Left cardiac atrium (tissue), 4 donors: ENCODE measurements around the gene SRSF1. TPM values are rescaled to one million over a fixed set of nuclear protein-coding genes. Genes with fewer than 3 reads are reported as not detected.

ENCODE experiments used
- ATAC-seq, 2 donors: fragments of 200-7000 bp; cut with Tn5 transposase; one replicate each; pipeline ENCODE4 v1.9.1; 2020; ENCODE audit warnings: mild to moderate bottlenecking in 2 of 2, moderate library complexity in 2 of 2
- DNase-seq: peaks from one replicate; pipeline ENCODE4 v3.0.0-alpha.2; 2020
- intact Hi-C, 2 donors: fragments of 100-400 bp; cut with DNase I; formaldehyde crosslinking; loops; one replicate each; pipeline versions ENCODE4 v1.14.1 to v1.15.1; 2022 to 2023
- total RNA-seq, 2 donors: library from RNA; stranded (reverse); fragmentation: NEBNext Ultra II Directional; extraction: Animal tissue kit (Norgen Biotek cat#: 25700); gene quantifications; one replicate each; pipeline ENCODE4 v1.2.1, GENCODE V29; 2021
- donor health status: DM: no; HTN: yes; CAD: no.
- donor health status: DM: no; HTN: yes; CAD: no; lungs with severe emphysema.
- donor health status: DM: yes; HTN: yes; CAD: no.
- donor health status: Dilated cardiomyopathy.

SRSF1 gene
- total RNA-seq, 2 donors from 2014 or later: 113 to 137 TPM

DNA sequence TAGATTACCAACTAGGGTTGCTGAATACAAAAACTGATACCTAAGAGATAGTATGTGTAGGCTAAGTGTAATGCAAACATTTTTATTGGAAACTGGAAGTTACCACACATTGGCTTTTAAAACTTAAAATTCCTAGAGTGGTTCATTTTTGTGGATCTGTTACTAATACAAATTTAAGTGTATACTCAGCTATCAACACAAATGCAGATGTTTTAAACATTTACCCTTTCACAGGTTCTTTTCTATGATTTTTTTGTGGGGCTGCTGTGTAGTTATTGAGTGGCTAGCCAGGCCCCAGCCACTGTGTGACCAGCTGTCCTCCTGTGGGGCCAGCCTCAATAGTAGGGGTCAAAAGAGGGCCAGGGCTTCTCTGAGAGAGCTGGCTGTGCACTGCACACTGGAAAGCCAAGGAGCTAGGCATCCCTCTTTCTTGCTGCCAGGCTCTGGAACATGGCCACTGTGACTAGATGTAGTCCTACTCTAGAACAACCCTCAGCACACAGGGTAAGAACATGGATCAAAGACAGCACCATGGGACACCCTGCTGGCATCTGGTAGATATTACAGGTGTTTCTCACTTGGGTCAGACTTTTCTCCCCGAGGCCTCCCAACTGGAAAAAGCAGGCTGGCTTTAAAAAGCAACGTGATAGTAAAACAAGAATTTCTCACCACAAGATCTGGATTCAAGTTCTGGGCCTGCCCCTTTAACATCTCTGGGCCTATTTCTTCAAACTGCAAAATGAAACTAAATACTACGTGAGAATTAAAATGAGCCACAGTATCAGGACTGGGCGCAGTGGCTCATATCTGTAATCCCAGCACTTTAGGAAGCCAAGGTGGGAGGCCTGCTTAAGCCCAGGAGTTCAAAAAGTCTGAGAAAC, 11.7 kb downstream of the SRSF1 start:
- ATAC-seq (peak; percentile 89 to 93), DNase-seq (peak; percentile 52)
- intact Hi-C loops: loop anchor here (2.0 to 5.0 kb wide), 2 partner anchors 137 to 138 kb away; no protein-coding TSS in a partner anchor

DNA sequence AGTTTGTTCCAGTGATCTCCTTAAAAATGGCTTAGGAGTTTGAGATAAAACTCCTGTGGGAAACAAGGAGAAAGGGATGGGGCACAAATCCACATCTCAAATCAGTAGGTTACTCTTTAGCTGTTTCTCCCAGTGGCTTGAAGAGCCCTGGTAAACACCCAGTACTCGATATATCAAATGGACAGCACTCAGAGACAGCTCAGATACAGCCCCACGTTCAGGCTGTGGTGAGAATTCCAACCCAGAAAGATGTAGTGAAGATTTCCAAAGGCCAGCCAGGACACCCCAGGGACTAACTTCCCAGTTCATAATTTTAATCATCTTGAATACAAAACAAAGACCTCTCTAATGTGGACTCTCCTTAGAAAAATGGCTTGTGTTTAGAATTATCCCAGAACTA, 12.6 kb downstream of the SRSF1 start:
- intact Hi-C loops: loop anchor here in 1 of 2 donors (2.0 kb wide), 1 partner anchor 136 kb away; no protein-coding TSS in a partner anchor
- peak; percentile 18 to 36 for ATAC-seq
- DNase-seq: no peak

DNA sequence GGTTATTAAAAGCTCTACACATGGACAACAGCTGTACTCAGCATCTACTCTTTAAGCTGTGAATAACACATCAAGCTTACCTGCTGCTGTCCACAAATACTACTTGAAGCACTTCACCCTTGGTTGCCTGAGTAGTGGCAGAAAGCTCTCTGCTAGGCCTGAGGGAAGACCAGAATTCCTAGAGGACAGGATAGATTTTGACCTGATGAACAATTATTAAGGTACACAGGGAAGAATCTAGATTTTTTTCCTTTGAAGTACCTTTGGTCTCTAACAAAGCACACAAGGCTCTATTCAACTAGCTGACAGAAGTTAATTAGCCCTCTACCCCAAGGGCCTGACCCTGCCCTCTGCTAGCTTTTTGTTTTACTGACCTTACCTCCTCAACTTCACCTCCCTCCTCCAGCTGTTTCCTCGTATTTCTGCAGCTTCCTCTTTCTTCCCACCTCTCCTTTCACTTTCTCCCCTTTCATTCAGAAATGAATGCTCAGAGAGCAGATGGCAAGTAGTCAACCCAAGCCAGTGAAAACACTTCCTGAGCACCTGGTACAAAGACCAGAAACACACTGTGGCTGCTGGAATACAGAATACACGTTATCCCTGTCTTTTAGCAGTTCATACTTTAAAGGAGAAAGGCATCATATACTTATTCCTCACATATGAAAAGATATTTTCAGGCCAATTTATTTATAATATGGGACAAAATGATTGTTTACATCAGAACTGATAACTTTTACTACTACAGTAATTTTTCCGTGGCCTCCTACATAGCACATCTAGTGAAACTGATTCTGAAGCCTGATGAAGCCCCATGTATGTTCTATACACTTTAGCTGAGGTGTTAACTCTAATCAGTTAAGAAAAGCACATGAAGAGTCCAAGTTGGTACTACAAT, 13.3 kb downstream of the SRSF1 start:
- intact Hi-C loops: loop anchor here in 1 of 2 donors (2.0 kb wide), 1 partner anchor 135 kb away; no protein-coding TSS in a partner anchor
- no peak for ATAC-seq

DNA sequence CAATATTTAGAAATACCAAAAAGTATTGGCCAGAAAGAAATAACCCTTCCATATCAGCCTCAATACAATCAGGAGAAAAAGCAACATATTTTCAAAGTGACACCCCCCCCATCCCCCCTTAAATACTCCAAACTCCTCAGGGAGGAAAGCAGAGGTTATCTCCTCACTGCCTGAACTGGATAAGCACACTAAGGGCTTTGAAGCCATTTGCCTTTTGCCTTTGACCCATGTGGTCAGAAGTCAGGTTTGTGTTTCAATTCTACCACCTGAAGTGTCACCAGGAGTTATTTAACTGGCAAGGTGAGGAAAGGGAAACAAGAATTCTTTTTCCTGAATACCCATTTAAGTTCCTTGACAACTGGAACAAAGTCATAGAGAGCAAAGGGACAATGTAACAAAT, 15.5 kb downstream of the SRSF1 start:
- ATAC-seq (no peak), DNase-seq (no peak)
- intact Hi-C loops: no loop called here

More for the DNA sequence above, 13.3 kb downstream of the SRSF1 start:
- no peak for DNase-seq

DNA sequence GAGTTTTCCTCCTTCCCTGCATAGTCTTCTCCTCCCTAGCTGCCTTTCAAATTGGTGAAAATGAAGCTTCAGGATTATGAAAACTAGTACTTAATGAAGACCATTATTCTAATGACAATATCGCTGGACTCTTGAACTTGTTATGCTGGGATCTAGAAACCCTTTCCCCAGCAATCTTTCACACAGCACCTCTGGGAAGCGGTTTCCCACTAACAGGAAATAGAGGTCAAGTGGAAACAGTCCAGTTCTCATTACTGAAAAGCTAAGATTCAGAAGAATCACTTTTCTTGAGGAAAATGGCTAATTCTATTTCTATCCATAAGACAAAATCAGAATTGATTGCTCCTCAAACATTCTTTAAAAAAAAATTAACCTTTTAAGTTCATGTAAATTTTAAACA, 17.0 kb downstream of the SRSF1 start:
- no peak for DNase-seq
- intact Hi-C loops: no loop called here
- no peak for ATAC-seq

DNA sequence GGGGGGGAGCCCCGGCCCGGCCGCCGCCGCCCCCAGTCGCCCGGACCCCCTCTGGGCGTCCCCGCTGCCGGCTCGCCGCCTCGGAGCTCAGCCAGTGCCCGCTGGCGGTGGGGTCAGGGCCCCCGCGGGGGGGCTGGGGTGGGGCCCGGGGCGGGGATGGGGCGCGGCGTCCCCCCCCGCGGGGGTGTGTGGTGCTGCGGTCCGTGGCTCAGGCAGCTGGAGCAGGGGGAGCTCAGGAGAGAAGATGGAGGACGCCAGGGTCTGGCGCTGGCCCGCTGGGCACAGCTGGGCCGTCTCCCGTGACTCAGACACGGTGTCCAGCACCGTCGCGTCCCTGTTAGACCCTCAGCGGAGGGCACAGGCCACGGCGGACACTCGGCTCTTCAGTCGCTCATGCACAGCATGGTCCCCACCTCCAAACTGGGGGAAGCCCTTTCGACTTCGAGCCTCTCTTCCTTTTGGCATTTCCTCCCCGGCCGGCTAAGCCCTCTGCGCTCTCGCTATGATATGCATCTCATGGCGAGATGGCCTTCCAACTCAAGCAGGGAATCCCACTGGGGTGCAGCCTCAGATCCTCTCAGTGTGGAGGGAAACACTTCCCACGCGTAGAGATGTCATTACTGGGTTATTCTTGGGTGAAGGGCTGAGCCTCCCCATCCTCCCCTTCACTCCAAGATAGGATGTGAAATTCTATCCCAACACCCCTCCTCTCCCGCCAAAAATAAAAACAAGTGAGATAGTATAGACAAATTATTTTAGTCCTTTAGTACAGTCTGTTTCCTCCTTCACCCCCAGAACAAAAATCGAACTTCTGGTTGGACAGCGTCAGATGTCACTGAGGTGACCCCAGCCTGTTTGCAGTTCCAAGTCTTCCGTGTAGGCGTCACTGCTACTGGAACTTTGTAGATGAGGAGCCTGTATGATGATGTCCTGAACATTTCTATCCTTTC, 18.5 kb downstream of the SRSF1 start:
- ATAC-seq: peak; percentile 78 to 84
- DNase-seq: peak; percentile 80
- intact Hi-C loops: loop anchor here in 1 of 2 donors (2.0 kb wide), 1 partner anchor 96 kb away; no protein-coding TSS in a partner anchor

DNA sequence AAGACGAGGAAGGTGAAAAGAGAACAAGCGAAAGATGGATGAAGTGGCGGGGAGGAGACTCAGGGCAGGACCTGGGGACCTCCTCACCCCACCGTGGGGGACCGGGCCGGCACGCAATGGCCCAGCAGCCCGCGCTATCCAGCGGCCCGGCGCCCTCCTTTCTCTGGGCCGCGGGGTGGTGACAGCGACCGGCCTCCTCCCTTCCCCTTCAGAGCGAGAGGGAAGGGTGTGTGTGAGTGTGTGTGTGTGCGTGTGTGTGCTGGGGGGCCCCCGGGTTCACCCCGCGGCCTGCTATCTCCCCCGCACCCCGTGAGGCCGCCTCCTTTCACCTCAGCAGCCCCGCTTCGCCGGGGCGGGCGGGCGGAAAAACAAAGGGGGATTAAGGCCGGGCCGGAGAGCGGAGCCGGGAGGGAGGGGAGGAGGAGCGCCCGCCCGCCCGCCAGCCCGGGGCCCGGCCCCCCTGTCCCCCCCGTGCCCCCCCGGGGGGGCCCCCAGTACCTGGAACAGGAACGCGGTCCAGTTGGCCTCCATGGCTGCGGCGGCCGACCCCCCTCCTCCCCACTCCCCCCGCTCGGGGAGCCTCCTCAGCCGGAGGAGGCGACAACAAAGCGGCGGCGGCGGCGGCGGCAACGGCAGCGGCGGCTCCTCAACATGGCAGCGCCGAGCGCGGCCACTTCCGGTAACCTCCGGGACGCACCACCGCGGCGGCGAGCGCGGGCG, 19.3 kb downstream of the SRSF1 start, which contains the start of gene VEZF1:
TSS of gene VEZF1 (minus strand) at position 674 of the 720 bp plus-strand sequence. CDS start at position 531, 143 bp downstream.
- ATAC-seq: peak; percentile 75 to 81
- intact Hi-C loops: loop anchor here in 1 of 2 donors (2.0 kb wide), 1 partner anchor 95 kb away; no protein-coding TSS in a partner anchor

DNA sequence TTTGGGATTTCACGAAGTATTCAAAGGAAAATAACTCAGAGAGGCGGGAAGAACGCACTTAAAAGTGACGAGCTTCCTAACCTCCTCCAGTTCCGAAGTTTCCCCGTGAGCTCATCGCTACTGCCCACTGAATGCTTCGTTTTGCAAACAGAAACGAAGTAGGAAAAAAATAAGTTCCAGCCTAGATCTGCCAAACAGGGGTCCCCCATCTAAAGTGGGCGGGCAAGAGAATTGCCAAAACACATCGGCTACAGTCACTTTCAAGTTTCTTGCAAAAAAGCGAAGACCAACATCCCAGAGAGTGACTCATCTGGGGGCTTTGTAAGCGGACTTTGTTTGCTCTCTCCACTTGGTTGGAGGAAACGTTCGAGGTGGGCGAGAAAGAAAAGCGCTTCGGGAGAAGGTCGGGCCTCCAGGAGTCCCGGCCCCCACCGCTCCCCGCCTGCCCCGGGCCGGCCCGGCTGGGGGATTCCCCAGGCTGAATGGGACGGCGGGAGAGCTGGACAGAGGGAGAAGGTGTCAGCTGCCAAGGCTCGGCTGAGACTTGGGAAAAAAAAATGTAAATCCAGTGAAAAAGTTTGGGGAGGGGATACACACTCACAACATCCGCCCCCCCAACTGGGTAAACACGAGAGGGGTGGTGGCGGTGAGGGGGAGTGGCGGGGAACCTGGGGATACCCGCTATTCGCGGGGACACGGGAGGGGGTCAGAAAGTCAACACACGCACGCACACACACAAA, 20.0 kb downstream of the SRSF1 start:
- intact Hi-C loops: no loop called here
- DNase-seq (peak; percentile 47), ATAC-seq (peak; percentile 43 to 59)

More for the DNA sequence above, 19.3 kb downstream of the SRSF1 start, which contains the start of gene VEZF1:
- peak; percentile 88 for DNase-seq

DNA sequence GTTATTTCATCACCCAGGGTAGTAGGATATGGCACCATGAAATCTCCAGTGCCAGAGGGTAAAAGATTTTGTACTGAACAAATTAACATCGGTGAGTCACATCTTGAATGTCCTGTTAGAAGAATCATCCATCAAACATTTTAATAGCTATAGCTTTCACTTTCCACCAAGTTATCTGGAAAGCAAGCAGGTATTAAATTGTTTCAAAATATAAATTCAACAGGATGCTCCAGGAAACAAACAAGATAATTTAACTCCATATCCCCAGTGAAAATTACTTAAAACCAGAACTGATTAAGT, 21.4 kb downstream of the SRSF1 start:
- no peak for DNase-seq
- no peak for ATAC-seq
- intact Hi-C loops: no loop called here

DNA sequence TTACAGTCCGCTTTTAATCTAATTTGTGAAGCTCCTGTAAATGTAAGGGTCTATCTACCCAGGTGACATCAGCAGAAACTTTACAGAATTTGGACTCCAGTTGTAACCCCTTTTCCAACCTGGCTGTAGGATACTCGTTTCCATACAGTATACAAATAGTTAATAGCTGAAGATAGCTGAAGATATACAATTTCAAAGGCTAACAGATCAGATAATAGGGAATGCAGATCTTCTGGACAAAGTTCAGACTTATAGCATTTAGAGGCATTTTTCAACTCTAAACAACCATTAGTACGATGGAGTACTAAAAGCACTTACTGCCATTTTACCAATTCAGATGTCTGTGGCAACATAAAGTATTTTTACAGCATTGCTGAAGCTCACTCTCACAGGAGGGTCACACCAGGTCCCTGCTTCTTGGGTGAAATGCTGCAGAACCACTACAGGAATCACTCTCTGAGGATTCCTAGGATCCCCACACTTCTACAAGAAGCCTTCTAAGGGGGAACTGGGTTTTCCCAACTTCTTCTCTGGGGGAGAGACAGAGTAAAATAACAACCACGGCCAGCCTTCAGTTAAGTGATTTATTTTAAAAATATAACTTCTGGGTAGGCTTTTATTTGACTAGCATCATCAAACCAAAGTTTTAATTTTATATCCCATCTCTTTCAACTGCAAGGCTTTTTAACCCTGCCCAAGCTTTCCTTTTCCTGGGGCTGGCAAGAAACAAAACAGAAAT, 21.9 kb downstream of the SRSF1 start:
- DNase-seq: no peak
- intact Hi-C loops: no loop called here
- no peak for ATAC-seq

DNA sequence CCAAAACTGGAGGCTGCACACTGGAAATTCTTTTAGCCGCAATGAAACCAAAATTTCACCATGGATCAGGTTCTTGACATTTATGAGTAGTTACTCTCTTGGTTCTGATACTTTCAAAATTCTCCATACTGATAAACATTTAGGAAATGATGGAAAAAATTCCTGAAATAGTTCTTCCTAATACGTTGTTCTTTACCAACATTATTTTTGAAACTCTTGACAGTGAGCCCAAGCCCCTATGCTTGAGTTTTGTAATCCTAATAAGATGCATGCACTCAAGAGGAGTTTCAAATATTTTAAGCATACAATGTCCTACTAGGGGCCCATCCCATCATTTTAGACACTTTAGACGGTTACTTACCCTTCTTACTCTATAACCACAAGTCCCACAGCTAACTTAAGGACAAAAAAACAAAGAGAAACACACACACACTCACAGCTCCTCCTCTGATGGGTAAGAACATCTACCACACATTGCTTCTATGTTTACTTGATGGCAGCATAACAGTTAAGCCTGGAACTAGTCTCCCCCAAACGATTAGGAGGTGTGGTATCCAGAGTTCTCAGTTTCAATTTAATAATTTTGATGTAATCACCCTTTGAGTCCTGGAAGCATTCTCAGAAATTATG, 22.7 kb downstream of the SRSF1 start:
- intact Hi-C loops: no loop called here
- DNase-seq: no peak
- ATAC-seq: no peak

DNA sequence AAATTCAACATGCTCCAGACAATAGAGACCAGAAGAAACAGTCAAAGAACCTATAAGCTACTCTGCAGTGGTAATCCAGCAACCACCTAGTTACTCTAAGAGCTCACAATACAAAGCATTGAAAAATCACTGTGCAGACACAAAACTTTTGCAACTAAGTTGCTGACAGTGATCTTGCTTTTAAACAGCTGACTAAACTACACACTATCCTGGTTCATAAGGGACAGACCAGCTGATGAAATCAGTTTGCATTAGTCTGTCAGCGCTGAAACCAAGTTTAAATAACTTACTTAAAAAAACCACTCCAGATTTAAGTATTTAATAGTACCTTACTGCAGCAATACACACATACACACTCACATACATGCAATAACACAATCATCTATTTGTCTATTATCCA, 23.6 kb downstream of the SRSF1 start:
- intact Hi-C loops: no loop called here
- no peak for DNase-seq
- ATAC-seq: no peak

DNA sequence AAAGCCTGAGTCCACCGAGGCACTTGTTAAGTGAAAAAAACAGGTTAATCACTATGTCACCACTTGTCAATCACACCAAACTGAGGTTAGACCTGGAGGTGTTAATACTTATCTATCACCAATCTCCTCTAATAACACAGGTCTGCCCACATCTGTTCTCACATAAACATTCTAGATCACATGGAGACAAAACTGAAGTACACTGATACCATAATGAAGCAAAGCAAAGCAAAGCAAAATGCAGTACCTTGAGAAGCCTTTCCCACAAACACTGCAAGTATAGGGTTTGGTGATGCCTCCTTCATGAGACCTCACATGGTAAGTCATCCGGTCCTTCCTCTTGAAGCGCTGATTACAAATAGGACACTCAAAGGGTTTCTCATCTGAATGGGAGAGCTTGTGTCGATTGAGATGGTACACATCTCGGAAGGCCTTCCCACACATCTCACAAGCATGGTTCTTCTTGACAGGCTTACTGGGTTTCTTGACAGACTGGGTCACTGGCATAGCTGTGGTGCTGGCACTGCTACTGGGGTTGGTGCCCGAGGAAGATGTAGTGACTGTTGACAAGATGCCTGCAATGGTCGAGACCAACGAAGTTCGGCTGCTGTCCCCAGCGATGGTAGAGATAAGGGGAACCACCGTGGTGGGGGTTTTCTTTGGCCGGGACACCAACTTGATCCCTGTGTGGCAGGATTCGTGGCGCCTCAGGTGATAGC, 24.4 kb downstream of the SRSF1 start:
- ATAC-seq (no peak), DNase-seq (no peak)
- intact Hi-C loops: no loop called here

DNA sequence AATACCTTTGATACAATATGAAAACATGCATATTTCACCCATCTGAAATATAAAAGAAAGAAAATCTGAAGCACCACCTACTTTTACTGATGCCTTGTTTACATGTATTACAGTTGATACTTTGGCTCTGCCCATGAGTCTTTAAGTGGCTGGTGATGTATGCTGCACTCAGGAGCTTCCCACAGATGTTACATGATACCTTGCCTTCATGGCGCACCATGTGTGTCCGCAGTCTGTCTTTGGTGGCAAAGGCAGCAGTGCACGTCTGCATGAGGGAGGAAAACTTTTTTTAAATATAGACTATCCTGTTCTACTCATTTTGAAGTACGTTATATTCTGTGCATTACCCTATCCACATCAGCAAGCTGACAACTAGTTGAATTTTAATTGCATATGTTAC, 26.5 kb downstream of the SRSF1 start:
- ATAC-seq (no peak), DNase-seq (no peak)
- intact Hi-C loops: no loop called here

DNA sequence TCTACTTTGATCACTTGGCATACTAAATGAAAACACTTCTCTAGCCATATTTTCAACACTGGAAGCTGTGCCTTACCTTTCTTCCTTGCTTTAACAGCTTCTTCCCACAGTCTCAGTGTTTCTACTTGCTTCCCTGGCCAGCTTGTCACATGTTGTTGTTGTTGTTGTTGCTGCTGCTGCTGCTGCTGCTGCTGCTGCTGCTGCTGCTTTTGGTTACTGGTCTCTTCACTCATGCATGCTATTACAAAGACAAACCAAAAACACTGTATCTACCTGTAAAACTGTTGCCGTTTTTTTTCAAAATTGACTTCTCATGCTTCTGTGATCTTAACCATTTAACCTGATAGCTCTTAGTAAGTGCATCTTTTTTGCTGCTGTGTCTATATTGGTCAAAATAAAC, 28.0 kb downstream of the SRSF1 start:
- no peak for ATAC-seq
- intact Hi-C loops: no loop called here
- no peak for DNase-seq

DNA sequence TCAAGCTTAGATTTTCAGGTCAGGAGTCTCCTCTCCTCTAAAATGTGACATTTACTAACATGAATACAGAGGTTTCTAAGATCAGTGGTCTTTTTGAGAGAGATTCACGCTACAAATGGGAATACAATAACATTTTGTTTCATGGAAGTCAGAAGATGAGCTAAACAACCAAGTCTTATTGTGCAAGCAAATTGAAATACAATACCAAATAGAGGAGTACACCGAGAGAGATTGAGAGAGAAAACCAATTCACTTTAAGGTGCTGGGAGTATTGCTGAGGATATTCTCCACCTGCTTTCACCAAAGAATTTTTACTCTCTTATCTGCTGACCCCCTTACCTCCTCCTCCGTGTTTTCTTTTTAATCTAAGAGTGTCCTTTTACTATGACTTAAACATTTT, 30.5 kb downstream of the SRSF1 start:
- DNase-seq: no peak
- intact Hi-C loops: no loop called here
- ATAC-seq: no peak
